Neural cell (in vitro differentiated cells): ENCODE data around the gene EFCAB13.

Experiments
- CTCF ChIP-seq: fragments of 450-650 bp; IDR thresholded peaks from 2 replicates; pipeline ENCODE4 v1.5.1; 2014; ENCODE audit warnings: antibody characterized with exemption, mild to moderate bottlenecking, moderate library complexity; ENCODE audit not compliant: poor library complexity, severe bottlenecking
- EP300 ChIP-seq: fragments of 450-650 bp; conservative IDR thresholded peaks from 2 replicates; pipeline ENCODE4 v1.6.1; 2014; ENCODE audit warnings: antibody characterized with exemption, mild to moderate bottlenecking, moderate library complexity; ENCODE audit not compliant: poor library complexity, severe bottlenecking
- EZH2 ChIP-seq: fragments of 200-600, 300-800 bp; shearing (Covaris generic), sonication (generic); IDR thresholded peaks from 2 replicates; pipeline ENCODE4 v1.6.1; 2014; ENCODE audit warnings: antibody characterized with exemption, low read length, borderline replicate concordance, mild to moderate bottlenecking; ENCODE audit not compliant: insufficient read depth, poor library complexity, severe bottlenecking
- POLR2AphosphoS5 ChIP-seq: IDR thresholded peaks from 2 replicates; pipeline ENCODE4 v1.6.1; 2012
- SMC3 ChIP-seq: fragments of 450-650 bp; conservative IDR thresholded peaks from 2 replicates; pipeline ENCODE4 v1.6.1; 2014; ENCODE audit warnings: antibody characterized with exemption, mild to moderate bottlenecking, moderate library complexity; ENCODE audit not compliant: poor library complexity
- TAF1 ChIP-seq: IDR thresholded peaks from 2 replicates; pipeline ENCODE4 v1.6.1; 2012; ENCODE audit warnings: low read depth

- TF ChIP-seq SMC3 (no peak), CTCF (peak; percentile 25), TAF1 (peak; percentile 40), EZH2 (no peak), EP300 (no peak), POLR2AphosphoS5 (no peak)
Measured at GRCh38 chr17:47323382-47324223, at the start of gene EFCAB13.
